HL-60/S4 (cell line): ENCODE measurements around the gene PBX4.

Experiments
- in situ Hi-C: fragments of 300-500 bp; cut with MboI; formaldehyde crosslinking; loops from 2 replicates; pipeline ENCODE4 v1.14.3; 2022; ENCODE audit warnings: low sequenced_read_pairs

The PBX4 gene

DNA sequence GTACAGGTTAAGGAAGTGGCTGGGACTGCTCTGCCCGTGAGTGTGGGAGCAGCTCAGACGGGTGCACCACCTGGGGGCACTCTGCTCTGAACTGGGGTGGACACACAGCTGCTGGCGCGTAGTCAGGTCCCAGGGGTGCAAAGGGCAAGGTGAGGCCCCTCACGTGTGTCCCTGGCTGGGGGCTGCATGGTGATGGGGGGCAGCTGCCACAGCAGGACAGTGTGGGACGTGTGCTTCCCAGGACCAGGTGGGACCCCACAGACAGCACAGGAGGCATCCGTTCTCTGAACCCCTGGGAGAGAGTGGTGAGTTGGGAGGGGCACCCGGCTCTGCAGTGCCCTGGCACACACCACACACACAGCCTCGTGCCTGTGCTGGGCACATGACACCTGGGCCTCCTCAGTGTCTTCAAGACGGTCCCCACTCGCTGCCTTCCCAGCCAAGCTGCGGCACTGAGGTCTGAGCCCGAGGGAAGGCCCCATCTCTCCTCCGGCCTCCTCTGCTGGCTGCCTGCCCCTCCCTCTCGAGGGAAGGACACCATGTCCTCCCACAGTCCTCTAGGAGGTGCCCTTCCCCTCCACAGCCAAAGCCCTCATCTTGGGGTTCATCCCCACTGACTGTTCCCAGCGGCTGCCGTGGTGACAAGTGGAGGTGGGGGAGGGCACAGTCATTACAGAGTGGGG lies 55.7 kb downstream of the PBX4 start:
- in situ Hi-C loops: no loop called here

DNA sequence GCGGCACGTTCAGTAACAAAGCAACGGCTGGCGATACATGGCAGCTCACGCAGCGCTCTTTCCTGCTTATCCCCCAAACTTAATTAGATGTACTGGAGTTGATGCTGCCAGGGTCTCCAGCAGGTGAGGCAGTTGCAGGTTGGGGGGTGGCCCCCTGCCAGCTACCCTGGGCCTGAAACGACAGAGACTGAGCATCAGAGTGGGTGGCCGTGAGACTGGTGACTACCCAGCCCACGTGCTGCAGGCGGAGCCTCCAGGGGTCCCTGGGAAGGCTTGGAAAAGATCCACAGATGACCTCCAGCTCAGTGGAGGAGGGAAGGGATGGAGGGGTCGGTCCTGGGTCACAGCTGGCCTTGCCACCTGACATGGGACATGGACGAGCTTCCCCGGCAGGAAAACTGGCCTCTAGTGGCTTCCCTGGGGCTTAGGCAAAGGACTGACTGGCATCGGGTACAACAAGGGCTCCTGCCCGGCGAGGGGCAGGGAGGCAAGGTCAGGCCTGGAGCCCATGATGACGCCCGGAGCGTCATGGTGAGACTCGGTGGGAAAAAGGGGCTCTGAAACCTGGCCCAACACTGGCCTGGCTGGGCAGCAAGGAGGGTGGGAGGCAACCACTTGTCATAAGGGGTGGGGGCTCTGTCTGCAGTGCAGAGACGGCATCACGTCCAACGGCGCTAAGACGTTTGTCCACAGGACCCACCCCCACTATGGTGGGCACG lies 56.4 kb downstream of the PBX4 start:
- in situ Hi-C loops: no loop called here

DNA sequence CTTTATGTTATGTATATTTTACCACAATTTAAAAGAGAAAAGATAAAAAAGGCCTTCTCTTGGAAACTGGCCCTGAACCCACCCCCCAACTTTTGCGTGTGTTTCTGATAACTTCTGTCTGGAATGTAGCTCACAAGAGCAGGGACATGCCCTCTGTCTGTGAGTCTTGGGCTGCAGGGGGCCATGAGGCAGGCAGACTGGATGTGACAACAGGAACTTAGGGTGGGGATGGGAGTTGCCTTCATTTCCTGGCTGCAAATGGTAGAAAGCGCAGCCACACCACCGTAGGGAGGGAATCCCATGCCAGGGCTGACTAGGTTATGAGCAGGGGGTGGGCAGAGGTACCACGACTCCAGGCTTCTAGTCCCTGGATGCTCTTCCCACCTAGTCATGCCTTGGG lies 58.6 kb downstream of the PBX4 start:
- in situ Hi-C loops: no loop called here

DNA sequence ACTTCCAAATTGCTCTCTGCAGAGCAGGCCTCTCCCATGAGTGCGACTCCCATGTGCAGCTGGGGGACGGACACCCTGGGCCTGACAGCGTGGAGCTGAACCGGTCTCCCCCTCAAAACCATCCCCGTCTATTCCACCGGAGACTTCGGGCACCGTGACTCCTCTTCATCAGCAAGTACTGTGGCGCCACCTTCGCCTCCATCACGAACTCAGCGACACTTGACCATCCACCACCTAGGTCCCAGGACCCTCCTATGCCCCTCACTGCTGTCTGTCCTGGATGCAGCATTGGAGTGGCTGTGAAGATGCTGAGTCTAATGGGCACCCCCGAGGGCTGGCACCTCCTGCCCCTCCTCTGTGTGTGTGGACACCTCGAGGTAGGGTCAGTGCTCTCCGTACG lies 59.9 kb downstream of the PBX4 start:
- in situ Hi-C loops: no loop called here

DNA sequence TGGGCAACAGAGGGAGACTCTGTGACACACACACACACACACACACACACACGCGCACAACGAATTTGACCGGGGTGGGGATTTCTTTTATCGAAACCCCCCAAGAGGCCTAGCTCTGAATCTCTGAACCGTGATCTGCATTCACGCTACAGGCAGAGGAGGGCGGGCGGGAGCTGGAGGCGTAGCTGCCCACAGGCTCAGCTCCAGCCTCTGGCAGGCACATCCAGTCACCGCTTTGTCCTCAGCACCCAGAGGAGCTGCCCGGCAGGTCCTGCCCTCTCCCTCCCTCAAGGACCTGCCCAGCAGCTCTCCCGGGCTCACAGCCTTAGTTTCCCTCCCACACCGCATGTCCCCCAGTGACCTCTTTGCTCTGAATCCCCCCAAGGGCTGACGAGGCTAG lies 60.4 kb downstream of the PBX4 start:
- in situ Hi-C loops: no loop called here

DNA sequence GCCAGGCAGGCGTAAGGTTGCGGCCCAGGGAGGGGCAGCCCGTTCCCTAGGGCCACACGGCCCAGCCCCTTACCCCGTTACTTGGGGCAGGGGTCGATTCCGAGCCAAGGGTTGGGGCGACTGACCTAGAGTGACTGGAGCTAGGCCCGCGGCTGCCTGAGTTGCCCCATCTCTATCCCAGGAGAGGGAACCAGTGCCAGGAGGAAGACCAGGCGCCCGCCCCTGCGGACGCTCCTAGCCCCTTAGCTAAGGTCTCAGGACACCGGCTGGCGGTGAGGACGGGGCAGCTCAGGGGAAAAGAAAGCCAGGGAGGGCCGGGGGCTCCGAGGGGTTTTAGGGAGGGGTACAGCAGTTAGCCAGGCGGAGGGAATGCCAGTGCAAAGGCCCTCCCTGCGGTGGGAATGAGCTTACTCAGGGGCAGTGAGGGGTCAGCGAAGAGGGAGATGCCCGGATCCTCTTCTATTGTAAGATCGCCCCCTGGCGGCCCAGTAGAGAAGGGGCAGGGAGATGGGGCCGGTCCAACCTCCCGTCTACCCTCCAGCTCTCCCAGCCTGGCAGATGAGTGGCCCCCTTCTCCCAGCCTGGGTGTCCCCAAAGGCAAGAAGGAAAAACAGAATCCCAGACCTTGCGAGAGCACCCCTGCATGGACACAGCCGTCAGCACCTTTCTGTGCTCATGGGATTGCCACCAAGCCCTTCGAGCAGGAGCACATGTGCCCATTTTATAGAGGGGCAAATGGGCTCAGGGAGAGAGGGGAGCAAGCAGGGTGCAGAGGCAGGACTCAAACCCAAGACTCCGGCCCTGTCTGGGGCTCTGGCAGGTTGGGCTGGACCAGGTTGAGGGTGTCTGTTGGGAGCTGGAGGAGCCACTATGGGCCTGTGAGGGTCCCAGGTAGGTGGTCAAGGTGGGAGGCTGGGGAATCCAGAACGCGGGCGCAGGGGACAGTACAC lies 64.1 kb downstream of the PBX4 start:
- in situ Hi-C loops: no loop called here

DNA sequence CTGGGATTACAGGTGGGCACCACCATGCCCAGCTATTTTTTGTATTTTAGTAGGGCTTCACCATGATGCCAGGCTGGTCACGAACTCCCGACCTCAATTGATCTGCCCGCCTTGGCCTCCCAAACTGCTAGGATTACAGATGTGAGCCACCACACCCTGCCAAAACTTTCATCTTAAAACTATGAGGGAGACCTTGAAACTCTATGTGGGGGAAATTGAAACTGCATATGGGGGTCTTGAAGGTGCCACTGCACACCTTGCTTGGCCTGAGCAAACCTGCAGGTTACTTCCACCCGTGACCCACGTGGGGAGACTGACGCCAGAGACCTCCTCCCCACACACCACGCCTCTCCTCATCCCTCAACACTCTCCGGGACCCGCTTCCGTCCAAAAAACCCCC lies 64.8 kb downstream of the PBX4 start:
- in situ Hi-C loops: no loop called here

DNA sequence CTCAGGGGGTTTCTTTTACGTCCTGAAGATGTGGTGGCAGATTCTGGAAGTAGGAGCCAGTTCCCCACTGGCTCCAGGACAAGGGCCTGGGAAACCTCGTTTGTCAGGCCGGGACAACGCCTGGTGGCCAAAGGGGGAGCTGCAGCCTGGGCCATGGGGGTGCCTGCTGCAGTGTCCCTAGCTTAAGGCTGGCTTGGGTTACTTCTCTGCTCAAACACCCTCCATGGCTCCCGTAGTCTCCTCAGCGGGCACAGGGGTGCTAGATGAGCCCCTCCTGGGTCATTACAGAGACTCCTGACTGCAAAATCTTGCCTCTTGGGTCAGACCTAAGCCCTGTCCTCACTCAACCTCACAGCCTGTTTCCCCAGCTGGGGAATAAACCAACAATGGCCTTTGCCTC lies 65.7 kb downstream of the PBX4 start:
- in situ Hi-C loops: no loop called here

DNA sequence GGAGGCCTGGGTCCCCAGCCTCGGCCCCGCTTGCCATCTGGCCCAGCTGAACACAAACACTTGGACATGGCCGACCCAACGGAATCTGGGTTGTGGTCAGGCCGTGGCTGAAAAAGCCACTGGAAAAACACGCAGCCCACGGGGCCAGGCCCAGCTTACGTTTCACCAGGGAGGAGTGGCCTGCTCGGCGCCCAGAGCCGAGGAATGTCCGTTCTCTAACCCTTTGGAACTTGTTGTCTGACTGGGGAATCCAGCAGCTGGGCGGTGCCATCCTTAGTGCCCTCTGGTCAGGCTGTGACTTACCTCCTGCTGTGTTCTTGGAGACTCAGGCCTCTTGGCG lies 66.7 kb downstream of the PBX4 start:
- in situ Hi-C loops: no loop called here

DNA sequence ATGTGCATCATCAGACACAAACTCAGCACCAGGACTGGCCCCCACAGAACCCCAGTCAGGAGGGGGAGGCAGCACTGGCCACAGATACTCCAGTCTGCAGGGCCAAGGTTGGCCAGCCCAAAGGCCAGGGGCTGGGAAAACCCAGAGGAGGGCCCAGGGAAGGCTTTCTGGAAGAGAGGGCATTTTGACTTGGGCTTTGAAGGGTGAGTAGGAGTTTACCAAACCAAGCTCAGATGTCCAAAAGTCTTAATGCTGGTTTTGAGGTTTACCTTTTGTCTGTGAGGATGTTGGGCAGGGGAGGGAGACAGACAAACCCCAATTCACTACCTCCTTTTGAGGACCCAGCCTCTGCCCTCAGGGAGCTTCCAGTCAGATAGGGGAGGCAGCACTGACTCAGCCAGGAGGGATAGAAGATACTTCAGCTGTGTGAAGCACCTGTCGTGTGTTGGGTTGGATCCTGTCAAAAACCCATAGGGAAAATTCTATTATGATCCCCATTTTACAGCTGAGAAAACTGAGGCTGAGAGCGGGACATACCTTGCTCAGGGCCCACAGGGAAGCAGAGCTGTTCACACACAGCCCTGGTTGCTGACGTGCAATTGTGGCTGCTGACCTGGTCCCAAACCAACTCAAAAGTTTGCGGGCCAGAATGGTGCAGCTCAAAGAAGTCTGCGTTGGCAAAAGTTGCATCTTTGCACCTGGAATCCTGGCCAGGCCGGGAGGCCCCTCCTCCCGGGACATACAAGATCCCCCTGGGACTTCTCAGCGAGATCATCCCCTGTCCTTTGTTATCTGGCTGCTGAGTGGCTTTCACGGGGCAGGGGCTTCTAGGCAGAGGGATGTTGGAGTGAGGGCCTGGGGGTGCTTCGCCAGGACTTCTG lies 67.3 kb downstream of the PBX4 start:
- in situ Hi-C loops: no loop called here

DNA sequence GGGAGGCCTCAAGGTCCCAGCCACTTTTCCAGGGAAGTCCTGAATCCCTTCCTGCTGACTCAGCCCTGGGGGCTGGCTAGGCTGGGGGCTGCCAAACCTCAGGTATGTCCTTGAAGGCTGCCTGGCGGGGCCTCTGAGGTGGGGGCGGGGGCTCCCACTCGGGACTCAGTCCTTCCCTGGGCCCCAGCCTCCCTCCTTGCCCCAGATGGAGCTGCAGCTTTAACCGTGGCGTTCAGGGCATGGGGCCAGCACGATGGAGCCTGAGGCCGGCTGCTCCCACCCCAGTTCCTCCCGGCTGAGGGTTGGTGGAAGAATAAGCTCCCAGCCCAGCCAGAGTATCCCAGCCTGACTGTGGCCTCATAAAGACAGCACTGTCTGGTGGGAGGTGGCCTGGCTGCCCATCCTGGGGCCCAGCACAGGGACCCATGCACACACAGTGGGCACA lies 68.0 kb downstream of the PBX4 start:
- in situ Hi-C loops: no loop called here

DNA sequence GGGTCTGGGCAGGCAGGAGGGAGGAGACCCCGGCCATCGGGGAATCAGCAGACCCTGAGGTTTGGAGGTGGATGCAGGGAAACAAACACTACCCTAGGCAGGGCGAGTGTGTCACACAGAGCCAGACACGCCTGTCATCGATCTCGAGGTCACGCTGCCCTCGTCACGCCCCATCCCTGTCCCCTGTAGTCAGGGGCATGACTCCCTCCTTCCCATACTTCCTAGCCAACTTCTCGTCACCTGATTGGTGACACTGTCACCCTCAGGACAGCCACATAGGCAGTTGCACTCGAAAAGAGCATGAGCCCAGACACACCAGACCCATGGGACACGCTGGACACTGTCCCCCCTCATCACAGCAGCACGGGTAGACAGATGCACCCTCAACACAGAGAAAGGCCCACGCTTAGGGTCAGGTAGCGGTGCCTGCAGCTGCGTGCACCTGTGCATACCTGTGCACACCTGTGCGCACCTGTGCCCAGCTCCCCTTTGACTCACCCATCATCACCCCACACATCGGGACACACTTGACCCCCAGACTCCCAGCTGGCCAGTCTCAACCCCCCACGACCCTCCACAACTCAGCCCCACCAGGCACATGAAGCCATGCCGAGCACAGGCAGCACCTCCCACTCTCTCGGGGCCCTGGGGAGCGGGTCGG lies 68.6 kb downstream of the PBX4 start:
- in situ Hi-C loops: loop anchor here (25.0 kb wide), 2 partner anchors 387 to 712 kb away; no protein-coding TSS in a partner anchor

DNA sequence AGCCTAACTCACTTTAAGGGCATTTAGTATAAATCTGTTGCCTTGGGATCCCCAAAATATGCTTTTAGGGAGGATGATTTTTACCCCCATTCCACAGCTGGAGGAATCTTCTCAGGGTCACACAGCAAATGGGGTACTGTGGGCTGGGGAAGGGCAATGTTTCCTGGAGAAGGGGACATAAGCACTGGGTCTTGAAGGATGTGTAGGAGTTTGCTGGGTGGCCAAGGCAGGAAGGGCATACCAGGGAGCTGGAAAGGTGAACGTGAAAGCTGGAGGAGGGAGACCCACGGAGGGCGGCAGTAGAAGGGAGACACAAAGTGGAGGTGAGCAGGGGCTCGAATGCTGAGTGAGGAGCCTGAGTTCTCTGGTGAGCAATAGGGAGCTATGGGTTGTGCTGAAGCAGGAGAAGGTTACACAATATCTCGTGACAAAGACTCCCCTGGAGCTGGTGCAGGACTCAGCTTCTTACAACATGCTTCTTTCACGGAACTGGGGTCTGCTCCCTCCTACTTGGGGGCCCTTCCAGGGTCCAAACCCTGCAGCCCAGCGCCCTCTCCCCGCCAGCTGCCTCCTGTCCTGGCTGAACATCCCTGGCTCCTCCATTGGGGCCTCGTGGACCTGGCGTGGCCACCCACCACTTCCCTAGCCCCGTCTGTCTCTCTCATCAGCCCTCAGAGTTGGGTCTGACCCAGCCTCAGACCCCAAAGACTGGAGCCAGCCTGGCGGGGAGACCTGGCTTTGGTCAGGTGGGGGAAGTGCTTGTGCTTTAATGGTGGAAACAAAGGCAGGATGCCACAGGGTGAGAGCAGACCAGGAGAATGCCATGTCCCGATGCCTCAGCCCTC lies 69.3 kb downstream of the PBX4 start:
- in situ Hi-C loops: loop anchor here (25.0 kb wide), 2 partner anchors 388 to 713 kb away; no protein-coding TSS in a partner anchor

DNA sequence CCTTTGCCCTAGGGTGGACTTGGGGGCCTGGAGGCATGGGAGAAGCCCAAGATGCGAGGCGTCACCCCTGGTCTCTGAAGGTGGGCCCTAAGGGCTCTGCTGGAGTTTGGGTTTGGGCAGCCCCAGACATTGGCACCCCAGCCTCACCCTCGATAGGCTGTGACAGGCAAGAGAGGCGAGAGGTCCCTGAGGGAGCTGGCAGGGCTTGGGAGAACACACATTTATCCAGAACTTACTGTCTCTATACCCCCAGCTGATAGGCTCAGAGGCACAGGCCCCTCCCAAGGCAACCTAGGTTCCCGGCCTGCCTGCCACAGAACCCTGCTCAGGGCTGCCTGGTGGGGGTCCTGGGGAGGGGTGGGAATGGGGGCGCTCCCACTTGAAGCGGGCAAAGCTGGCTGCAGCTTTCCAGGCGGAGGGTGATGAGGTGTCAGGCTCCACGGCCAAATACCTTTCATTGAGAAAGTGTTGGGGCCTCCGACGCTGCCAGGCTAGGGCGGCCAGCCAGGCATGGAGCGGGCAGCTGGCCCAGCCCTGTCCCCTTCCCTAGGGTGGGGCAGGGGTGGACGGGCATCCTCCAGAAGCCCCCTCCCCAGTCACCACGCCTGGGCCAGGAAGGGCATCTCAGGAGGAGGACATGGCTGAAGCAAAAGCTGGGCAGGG lies 70.7 kb downstream of the PBX4 start:
- in situ Hi-C loops: loop anchor here (25.0 kb wide), 2 partner anchors 389 to 714 kb away; no protein-coding TSS in a partner anchor

DNA sequence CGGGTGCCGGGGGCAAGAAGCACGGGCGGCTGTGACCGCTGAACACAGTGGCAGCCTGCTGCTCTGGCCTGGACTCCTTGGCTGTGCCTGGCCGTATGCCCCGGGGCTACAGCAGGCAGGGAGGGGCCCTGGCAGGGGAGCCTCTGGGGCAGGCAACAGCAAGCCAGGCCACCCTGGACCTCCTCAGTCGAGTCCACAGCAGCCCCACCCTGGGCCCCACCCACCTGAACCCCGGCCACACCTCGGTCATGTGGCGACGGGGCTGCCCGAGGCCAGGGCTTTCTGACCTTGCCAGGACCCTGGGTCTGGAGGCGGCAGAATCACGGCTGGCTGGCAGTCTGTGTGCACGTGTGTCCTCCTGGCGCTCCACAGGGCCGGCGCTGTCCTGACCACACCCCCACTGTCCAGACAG lies 71.7 kb downstream of the PBX4 start:
- in situ Hi-C loops: loop anchor here (25.0 kb wide), 2 partner anchors 391 to 716 kb away; no protein-coding TSS in a partner anchor

DNA sequence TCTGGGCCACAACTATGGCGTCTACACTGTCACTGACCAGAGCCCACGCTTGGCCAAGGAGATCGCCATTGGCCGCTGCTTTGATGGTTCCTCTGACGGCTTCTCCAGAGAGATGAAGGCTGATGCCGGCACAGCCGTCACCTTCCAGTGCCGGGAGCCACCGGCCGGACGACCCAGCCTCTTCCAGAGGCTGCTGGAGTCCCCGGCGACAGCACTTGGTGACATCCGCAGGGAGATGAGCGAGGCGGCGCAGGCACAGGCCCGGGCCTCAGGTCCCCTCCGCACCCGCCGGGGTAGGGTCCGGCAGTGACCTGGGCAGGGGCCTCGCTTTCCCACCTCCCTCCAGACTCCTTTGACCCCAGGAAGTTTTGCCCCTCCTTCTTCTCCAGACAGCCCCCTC lies 72.8 kb downstream of the PBX4 start:
- in situ Hi-C loops: loop anchor here (25.0 kb wide), 2 partner anchors 392 to 717 kb away; no protein-coding TSS in a partner anchor

DNA sequence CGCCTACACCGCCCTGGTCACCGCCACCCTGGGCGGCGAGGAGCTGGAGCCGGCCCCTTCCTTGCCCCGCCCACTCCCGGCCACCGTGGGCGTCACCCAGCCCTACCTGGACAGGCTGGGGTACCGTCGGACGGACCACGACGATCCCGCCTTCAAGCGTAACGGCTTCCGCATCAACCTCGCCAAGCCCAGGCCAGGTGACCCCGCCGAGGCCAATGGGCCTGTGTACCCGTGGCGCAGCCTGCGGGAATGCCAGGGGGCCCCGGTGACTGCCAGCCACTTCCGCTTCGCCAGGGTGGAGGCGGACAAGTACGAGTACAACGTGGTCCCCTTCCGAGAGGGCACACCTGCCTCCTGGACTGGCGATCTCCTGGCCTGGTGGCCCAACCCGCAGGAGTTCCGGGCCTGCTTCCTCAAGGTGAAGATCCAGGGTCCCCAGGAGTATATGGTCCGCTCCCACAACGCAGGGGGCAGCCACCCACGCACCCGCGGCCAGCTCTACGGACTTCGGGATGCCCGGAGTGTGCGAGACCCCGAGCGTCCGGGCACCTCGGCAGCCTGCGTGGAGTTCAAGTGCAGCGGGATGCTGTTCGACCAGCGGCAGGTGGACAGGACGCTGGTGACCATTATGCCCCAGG lies 73.4 kb downstream of the PBX4 start:
- in situ Hi-C loops: loop anchor here (25.0 kb wide), 2 partner anchors 392 to 717 kb away; no protein-coding TSS in a partner anchor
